GM18951 (cell line): ENCODE data around the gene CDK11A.
"Not testable (repeated sequence)": the region's sequence is repeated elsewhere in the genome, so short reads cannot be mapped to it uniquely, and the experiment has no call there.

Experiments
- POLR2A ChIP-seq: IDR thresholded peaks from 4 replicates; pipeline ENCODE4 v1.6.1; 2011; ENCODE audit warnings: mild to moderate bottlenecking; ENCODE audit not compliant: insufficient read length, insufficient read depth; ENCODE audit errors: extremely low read depth
- in situ Hi-C: fragments of 300-500 bp; cut with MboI; formaldehyde crosslinking; loops from one replicate; pipeline ENCODE4 v1.12.0; 2022; ENCODE audit warnings: low sequenced_read_pairs, mixed read lengths, inconsistent platforms; ENCODE audit not compliant: unreplicated experiment

Gene CDK11A

GRCh38 chr1:1692324-1692713 lies 31.8 kb downstream of the CDK11A start:
- TF ChIP-seq POLR2A, result peak; percentile 51
- in situ Hi-C loops, result not testable (repeated sequence)

GRCh38 chr1:1691443-1691842 lies 32.7 kb downstream of the CDK11A start:
- in situ Hi-C loops, result not testable (repeated sequence)

- in situ Hi-C loops, result not testable (repeated sequence)
These were observed 34.6 kb downstream of the CDK11A start for GRCh38 chr1:1689526-1689925.

GRCh38 chr1:1687846-1688245 lies 36.3 kb downstream of the CDK11A start:
- TF ChIP-seq POLR2A, result no peak
- in situ Hi-C loops, result no loop called here

GRCh38 chr1:1684031-1684681 lies 40.0 kb downstream of the CDK11A start:
- in situ Hi-C loops, result no loop called here
- TF ChIP-seq POLR2A, result no peak

GRCh38 chr1:1683104-1683905 lies 40.9 kb downstream of the CDK11A start:
- no peak for TF ChIP-seq POLR2A
- in situ Hi-C loops, result no loop called here

GRCh38 chr1:1680912-1681273 lies 43.3 kb downstream of the CDK11A start:
- no peak for TF ChIP-seq POLR2A
- in situ Hi-C loops, result no loop called here

GRCh38 chr1:1680031-1680911 lies 43.9 kb downstream of the CDK11A start:
- in situ Hi-C loops, result no loop called here
- no peak for TF ChIP-seq POLR2A

- no peak for TF ChIP-seq POLR2A
- in situ Hi-C loops, result no loop called here
These were observed 45.4 kb downstream of the CDK11A start for GRCh38 chr1:1678581-1679380.

GRCh38 chr1:1677718-1678580 lies 46.2 kb downstream of the CDK11A start:
- in situ Hi-C loops, result no loop called here
- TF ChIP-seq POLR2A, result peak; percentile 56

GRCh38 chr1:1676087-1676486 lies 48.1 kb downstream of the CDK11A start:
- in situ Hi-C loops, result not testable (repeated sequence)

- in situ Hi-C loops, result not testable (repeated sequence)
These were observed 48.9 kb downstream of the CDK11A start for GRCh38 chr1:1675218-1675617.

- in situ Hi-C loops, result loop anchor here (5.0 kb wide), 1 partner anchor 62 kb away; no protein-coding TSS in a partner anchor
These were observed 49.4 kb downstream of the CDK11A start for GRCh38 chr1:1674806-1675205.
